GM23338 (cell line): ENCODE data around the gene IGSF6.

Experiments
- POLR2AphosphoS5 ChIP-seq: IDR thresholded peaks from 2 replicates; pipeline ENCODE4 v1.6.1; 2016; ENCODE audit warnings: antibody characterized with exemption, low read depth
- STAT1 ChIP-seq: IDR thresholded peaks from one replicate; pipeline ENCODE4 v1.6.1; 2016; ENCODE audit warnings: antibody characterized with exemption; ENCODE audit not compliant: unreplicated experiment
- ZNF114 ChIP-seq: fragments of 250-450 bp; sonication (Bioruptor Pico); IDR thresholded peaks from 2 replicates; pipeline ENCODE4 v1.5.0; 2020; ENCODE audit warnings: mild to moderate bottlenecking, moderate library complexity
- TF ChIP-seq, protein P1 (sequence below), 2 experiments: fragments of 200-600 bp in 1 of 2; sonication (generic) in 1 of 2; conservative IDR thresholded peaks; 2 replicates each; pipeline versions ENCODE4 v1.5.1 to v1.6.1; 2016 to 2017; ENCODE audit warnings: antibody characterized with exemption in 2 of 2, low read depth in 2 of 2, mild to moderate bottlenecking in 2 of 2, moderate library complexity in 1 of 2

DNA sequence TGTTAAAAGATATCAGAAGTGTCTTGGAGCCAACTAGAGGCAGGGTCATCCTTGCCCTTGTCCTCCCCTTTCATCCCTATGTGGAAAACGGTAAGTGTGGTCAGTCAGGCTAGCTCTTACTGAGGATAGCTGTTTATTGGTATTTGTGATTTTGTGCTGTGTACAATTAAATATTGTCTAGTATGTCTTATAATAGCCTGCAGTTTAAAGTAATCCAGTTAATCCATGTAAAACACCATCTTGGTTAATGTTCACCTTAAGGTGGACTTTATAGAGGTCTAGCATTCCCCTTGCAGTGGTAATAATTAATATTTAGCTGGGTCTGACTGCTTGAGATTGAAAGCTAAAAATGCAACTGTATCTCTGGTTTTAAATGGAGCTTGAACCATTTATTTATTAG, 27.4 kb downstream of the IGSF6 start:
- TF ChIP-seq, protein P1, sequence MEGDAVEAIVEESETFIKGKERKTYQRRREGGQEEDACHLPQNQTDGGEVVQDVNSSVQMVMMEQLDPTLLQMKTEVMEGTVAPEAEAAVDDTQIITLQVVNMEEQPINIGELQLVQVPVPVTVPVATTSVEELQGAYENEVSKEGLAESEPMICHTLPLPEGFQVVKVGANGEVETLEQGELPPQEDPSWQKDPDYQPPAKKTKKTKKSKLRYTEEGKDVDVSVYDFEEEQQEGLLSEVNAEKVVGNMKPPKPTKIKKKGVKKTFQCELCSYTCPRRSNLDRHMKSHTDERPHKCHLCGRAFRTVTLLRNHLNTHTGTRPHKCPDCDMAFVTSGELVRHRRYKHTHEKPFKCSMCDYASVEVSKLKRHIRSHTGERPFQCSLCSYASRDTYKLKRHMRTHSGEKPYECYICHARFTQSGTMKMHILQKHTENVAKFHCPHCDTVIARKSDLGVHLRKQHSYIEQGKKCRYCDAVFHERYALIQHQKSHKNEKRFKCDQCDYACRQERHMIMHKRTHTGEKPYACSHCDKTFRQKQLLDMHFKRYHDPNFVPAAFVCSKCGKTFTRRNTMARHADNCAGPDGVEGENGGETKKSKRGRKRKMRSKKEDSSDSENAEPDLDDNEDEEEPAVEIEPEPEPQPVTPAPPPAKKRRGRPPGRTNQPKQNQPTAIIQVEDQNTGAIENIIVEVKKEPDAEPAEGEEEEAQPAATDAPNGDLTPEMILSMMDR (conservative IDR thresholded peaks at IDR 0.05; ENCODE audit: low read depth in 2 of 2), result no peak
- TF ChIP-seq POLR2AphosphoS5 (no peak), STAT1 (no peak), ZNF114 (CRISPR knock-in tag) (no peak)
